ENCODE results near the gene EP300.

The EP300 gene

GRCh38 chr22:41191467-41191866, 99.1 kb downstream of the EP300 start:
- H3K36me3 ChIP-seq (ENCODE audit: control insufficient read depth, insufficient read depth, low read length, severe bottlenecking) = no peaks in the 10 kb centered on the region
- no peaks in the 10 kb centered on the region for H3K4me1 ChIP-seq (ENCODE audit: control insufficient read depth, insufficient read depth, low read length)
- H3K27me3 ChIP-seq (replicated peaks; ENCODE audit: control insufficient read depth, insufficient read depth, low read length) = no peaks in the 10 kb centered on the region
- no peak for DNase-seq (ENCODE audit: low read depth)
- H3K9ac ChIP-seq (ENCODE audit: low read length) = no peak overlapping the region
- H3K4me3 ChIP-seq (ENCODE audit: low read length) = no peak overlapping the region
- H3K9me3 ChIP-seq (ENCODE audit: control insufficient read depth, low read length) = no peaks in the 10 kb centered on the region

DNA sequence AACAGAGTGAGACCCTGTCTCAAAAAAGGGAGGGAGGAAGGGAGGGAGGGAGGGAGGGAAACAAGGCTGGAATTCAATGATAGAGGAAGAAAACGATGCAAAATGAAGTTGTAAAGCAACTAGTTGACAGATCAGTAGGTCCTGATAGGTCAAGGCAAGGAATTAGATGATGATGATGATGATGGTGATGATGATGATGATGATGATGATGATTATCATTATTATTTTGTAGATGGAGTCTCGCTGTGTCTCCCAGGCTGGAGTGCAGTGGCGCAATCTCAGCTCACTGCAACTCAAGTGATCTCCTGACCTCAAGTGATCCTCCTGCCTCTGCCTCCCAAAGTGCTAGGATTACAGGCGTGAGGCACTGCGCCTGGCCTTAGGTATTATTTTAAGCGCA, 101.4 kb downstream of the EP300 start:
- DNase-seq (ENCODE audit: low read depth) = no peak
- Histone ChIP-seq H3K4me1 (ENCODE audit: control insufficient read depth, insufficient read depth, low read length) (peaks cover 7% of the 10 kb centered on the region), H3K9ac (ENCODE audit: low read length) (no peak overlapping the region), H3K9me3 (ENCODE audit: control insufficient read depth, low read length) (no peaks in the 10 kb centered on the region), H3K4me3 (ENCODE audit: low read length) (no peak overlapping the region), H3K27me3 (replicated peaks; ENCODE audit: control insufficient read depth, insufficient read depth, low read length) (peaks cover 2% of the 10 kb centered on the region), H3K36me3 (ENCODE audit: control insufficient read depth, insufficient read depth, low read length, severe bottlenecking) (no peaks in the 10 kb centered on the region)

GRCh38 chr22:41197038-41197972, 104.9 kb downstream of the EP300 start:
- peaks cover 7% of the 10 kb centered on the region for H3K4me1 ChIP-seq (ENCODE audit: control insufficient read depth, insufficient read depth, low read length)
- peak overlapping the region; percentile 54 for H3K9ac ChIP-seq (ENCODE audit: low read length)
- H3K27me3 ChIP-seq (replicated peaks; ENCODE audit: control insufficient read depth, insufficient read depth, low read length) = peaks cover 9% of the 10 kb centered on the region
- DNase-seq (ENCODE audit: low read depth) = peak; percentile 91
- no peaks in the 10 kb centered on the region for H3K9me3 ChIP-seq (ENCODE audit: control insufficient read depth, low read length)
- H3K36me3 ChIP-seq (ENCODE audit: control insufficient read depth, insufficient read depth, low read length, severe bottlenecking) = no peaks in the 10 kb centered on the region
- peak overlapping the region; percentile 89 for H3K4me3 ChIP-seq (ENCODE audit: low read length)

- Histone ChIP-seq H3K4me3 (ENCODE audit: low read length) (peak overlapping the region; percentile 89), H3K4me1 (ENCODE audit: control insufficient read depth, insufficient read depth, low read length) (peaks cover 7% of the 10 kb centered on the region), H3K36me3 (ENCODE audit: control insufficient read depth, insufficient read depth, low read length, severe bottlenecking) (no peaks in the 10 kb centered on the region), H3K9ac (ENCODE audit: low read length) (peak overlapping the region; percentile 54), H3K27me3 (replicated peaks; ENCODE audit: control insufficient read depth, insufficient read depth, low read length) (peaks cover 9% of the 10 kb centered on the region), H3K9me3 (ENCODE audit: control insufficient read depth, low read length) (no peaks in the 10 kb centered on the region)
- peak; percentile 49 for DNase-seq (ENCODE audit: low read depth)
Observed at GRCh38 chr22:41198027-41198580, 105.7 kb downstream of the EP300 start.

DNA sequence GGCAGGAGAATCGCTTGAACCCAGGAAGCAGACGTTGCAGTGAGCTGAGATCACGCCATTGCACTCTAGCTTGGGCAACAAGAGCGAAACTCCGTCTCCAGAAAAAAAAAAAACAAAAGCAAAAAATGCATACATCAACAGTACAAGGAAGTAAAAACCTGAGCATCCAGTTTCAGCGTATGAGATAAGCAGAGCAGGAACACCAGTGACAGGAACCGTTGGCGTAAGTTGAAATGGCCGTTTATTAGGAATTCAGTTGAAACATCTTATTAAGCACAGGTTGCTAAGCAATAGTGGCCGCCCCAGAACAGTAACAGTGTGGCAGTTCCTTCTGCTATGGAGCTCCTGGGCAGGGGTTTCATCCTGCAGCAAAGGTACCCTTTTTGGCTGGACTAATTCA, 108.7 kb downstream of the EP300 start:
- Histone ChIP-seq H3K4me3 (ENCODE audit: low read length) (no peak overlapping the region), H3K27me3 (replicated peaks; ENCODE audit: control insufficient read depth, insufficient read depth, low read length) (peaks cover 16% of the 10 kb centered on the region), H3K36me3 (ENCODE audit: control insufficient read depth, insufficient read depth, low read length, severe bottlenecking) (no peaks in the 10 kb centered on the region), H3K9me3 (ENCODE audit: control insufficient read depth, low read length) (no peaks in the 10 kb centered on the region), H3K4me1 (ENCODE audit: control insufficient read depth, insufficient read depth, low read length) (peaks cover 13% of the 10 kb centered on the region), H3K9ac (ENCODE audit: low read length) (no peak overlapping the region)
- DNase-seq (ENCODE audit: low read depth) = no peak

- DNase-seq (ENCODE audit: low read depth) = no peak
- Histone ChIP-seq H3K9me3 (ENCODE audit: control insufficient read depth, low read length) (no peaks in the 10 kb centered on the region), H3K4me1 (ENCODE audit: control insufficient read depth, insufficient read depth, low read length) (peaks cover 9% of the 10 kb centered on the region), H3K9ac (ENCODE audit: low read length) (no peak overlapping the region), H3K27me3 (replicated peaks; ENCODE audit: control insufficient read depth, insufficient read depth, low read length) (peaks cover 14% of the 10 kb centered on the region), H3K36me3 (ENCODE audit: control insufficient read depth, insufficient read depth, low read length, severe bottlenecking) (peaks cover 2% of the 10 kb centered on the region), H3K4me3 (ENCODE audit: low read length) (no peak overlapping the region)
Observed at GRCh38 chr22:41203118-41203517, 110.7 kb downstream of the EP300 start.

DNA sequence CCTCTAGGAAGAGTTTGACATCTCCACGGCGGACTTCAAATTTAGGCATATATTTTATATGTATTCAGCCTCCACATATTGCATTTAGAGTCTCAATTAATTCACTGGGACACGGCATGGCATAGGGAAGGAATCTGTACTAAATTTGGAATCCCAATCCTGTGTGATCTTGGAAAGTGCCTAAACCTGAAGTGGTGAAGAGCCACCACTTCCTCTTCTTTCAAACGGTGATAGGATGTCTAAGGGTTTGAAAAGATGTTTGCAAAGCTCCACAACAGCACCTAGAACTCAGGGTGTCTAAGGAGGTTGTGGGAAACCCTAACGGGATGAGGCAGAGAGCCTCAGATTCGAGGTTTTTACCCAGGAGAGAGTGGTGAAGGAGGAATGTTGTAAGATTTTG, 111.7 kb downstream of the EP300 start:
- Histone ChIP-seq H3K9ac (ENCODE audit: low read length) (no peak overlapping the region), H3K4me1 (ENCODE audit: control insufficient read depth, insufficient read depth, low read length) (peaks cover 7% of the 10 kb centered on the region), H3K9me3 (ENCODE audit: control insufficient read depth, low read length) (no peaks in the 10 kb centered on the region)

DNA sequence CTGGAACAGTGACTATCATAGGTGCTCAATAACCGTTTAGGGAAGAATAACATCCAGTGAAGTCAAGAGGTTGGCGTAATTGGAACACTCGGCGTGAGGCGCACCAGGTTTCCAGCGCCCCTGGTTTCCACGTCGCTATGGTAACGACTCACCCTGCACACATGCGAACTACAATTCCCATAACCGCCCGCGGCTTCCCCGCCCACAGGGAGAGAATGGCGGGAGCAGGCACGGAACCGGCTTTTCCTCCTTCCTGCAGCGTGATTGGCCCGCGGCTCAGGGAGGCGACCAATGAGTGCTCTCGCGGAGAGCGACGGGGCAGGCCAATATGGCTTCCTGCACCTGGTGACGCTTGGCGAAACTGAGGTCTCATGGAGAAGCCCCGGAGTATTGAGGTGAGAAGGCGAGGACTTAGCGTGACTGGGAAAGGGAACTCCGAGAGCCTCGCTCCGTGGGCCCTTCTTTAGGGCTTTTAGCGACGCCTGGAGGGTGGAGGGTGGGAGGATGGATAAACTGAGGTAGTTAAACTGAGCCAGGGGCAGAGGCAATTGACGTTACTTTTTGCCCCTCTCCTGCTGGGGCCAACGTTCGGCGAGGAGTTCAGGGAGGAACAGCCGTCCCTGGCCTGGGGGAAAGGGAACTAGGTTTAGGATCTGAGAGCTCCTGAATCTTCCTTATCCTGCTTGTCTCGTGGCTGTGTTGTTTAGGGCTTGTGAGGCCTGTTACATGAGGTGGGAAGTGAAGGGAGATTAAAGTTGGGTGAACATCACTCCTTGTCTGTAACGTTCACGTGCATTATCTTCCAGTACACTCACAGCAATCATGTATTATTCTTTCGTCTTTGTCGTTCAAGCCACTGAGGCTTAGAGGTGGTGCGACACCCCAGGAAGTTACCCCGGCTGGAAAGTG, 112.9 kb downstream of the EP300 start, which contains the start of gene L3MBTL2:
TSS of gene L3MBTL2 (plus strand) at position 321 of the 909 bp plus-strand sequence. CDS start at position 372, 51 bp downstream.
- H3K9ac ChIP-seq (ENCODE audit: low read length) = peak within 1 kb of the TSS; percentile 97
- peaks cover 21% of the 10 kb centered on the region for H3K36me3 ChIP-seq (ENCODE audit: control insufficient read depth, insufficient read depth, low read length, severe bottlenecking)
- H3K9me3 ChIP-seq (ENCODE audit: control insufficient read depth, low read length) = no peaks in the 10 kb centered on the region
- peaks cover 14% of the 10 kb centered on the region for H3K27me3 ChIP-seq (replicated peaks; ENCODE audit: control insufficient read depth, insufficient read depth, low read length)
- peak within 1 kb of the TSS; percentile 99 for H3K4me3 ChIP-seq (ENCODE audit: low read length)
- DNase-seq (ENCODE audit: low read depth) = peak; percentile 99
- peaks cover 7% of the 10 kb centered on the region for H3K4me1 ChIP-seq (ENCODE audit: control insufficient read depth, insufficient read depth, low read length)

More for the DNA sequence above, 111.7 kb downstream of the EP300 start:
- peaks cover 11% of the 10 kb centered on the region for H3K36me3 ChIP-seq (ENCODE audit: control insufficient read depth, insufficient read depth, low read length, severe bottlenecking)
- peaks cover 14% of the 10 kb centered on the region for H3K27me3 ChIP-seq (replicated peaks; ENCODE audit: control insufficient read depth, insufficient read depth, low read length)
- H3K4me3 ChIP-seq (ENCODE audit: low read length) = no peak overlapping the region
- DNase-seq (ENCODE audit: low read depth) = no peak

DNA sequence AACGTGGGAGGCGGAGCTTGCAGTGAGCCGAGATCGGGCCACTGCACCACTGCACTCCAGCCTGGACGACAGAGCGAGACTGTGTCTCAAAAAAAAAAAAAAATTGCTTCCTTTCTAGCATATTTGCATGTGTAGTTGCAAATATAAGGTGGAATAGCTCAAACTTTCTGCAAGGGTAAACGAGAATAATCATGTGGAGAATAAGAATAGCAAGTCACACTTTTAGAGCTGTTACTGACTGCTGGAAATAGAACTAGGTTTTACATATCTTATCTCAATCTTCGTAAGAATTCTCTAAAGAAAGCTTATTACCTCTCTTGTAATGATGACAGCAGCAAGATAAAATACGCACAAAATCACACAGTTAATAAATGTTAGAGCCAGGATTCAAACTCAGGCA, 114.3 kb downstream of the EP300 start:
- H3K9ac ChIP-seq (ENCODE audit: low read length) = no peak overlapping the region
- no peak overlapping the region for H3K4me3 ChIP-seq (ENCODE audit: low read length)
- H3K27me3 ChIP-seq (replicated peaks; ENCODE audit: control insufficient read depth, insufficient read depth, low read length) = peaks cover 8% of the 10 kb centered on the region
- H3K4me1 ChIP-seq (ENCODE audit: control insufficient read depth, insufficient read depth, low read length) = peaks cover 7% of the 10 kb centered on the region
- no peak for DNase-seq (ENCODE audit: low read depth)
- H3K36me3 ChIP-seq (ENCODE audit: control insufficient read depth, insufficient read depth, low read length, severe bottlenecking) = peaks cover 29% of the 10 kb centered on the region
- H3K9me3 ChIP-seq (ENCODE audit: control insufficient read depth, low read length) = no peaks in the 10 kb centered on the region

DNA sequence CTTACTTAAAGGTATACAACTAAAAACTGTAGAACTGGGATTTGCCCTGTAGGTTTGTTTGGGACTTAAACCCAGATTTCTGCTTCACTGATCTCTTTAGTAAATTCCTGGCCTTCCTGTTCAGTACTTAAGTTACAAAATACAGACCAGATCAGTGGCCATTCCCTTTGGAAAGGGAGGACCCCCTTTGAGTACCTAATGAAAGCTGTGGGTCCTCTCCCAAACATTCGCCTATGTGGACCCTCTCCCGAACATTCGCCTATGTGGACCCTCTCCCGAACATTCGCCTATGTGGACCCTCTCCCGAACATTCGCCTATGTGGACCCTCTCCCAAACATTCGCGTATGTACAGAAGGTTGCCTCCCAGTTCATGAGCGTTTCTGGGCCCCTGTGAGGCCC, 123.0 kb downstream of the EP300 start:
- H3K9ac ChIP-seq (ENCODE audit: low read length) = no peak overlapping the region
- peaks cover 22% of the 10 kb centered on the region for H3K4me1 ChIP-seq (ENCODE audit: control insufficient read depth, insufficient read depth, low read length)
- DNase-seq (ENCODE audit: low read depth) = no peak
- peaks cover 34% of the 10 kb centered on the region for H3K36me3 ChIP-seq (ENCODE audit: control insufficient read depth, insufficient read depth, low read length, severe bottlenecking)
- no peaks in the 10 kb centered on the region for H3K27me3 ChIP-seq (replicated peaks; ENCODE audit: control insufficient read depth, insufficient read depth, low read length)
- no peaks in the 10 kb centered on the region for H3K9me3 ChIP-seq (ENCODE audit: control insufficient read depth, low read length)
- peak overlapping the region; percentile 68 for H3K4me3 ChIP-seq (ENCODE audit: low read length)

DNA sequence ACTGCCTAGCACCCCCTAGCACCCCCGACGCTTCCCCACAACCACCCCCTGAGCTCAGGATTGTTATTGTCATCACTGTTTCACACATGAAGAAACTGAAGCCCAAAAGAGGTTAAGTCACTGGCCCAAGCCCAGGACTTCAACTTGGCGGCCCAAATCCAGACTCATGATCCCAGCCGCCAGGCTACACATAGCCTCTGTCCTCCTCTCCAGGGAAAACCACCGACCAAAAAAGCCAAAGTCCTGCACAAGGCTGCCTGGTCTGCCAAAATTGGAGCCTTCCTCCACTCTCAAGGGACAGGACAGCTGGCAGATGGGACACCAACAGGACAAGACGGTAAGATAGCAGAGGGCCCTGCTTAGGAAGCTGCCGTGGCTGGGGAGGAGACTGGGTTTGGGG, 123.5 kb downstream of the EP300 start:
- Histone ChIP-seq H3K36me3 (ENCODE audit: control insufficient read depth, insufficient read depth, low read length, severe bottlenecking) (peaks cover 32% of the 10 kb centered on the region), H3K27me3 (replicated peaks; ENCODE audit: control insufficient read depth, insufficient read depth, low read length) (no peaks in the 10 kb centered on the region), H3K9me3 (ENCODE audit: control insufficient read depth, low read length) (no peaks in the 10 kb centered on the region), H3K4me1 (ENCODE audit: control insufficient read depth, insufficient read depth, low read length) (peaks cover 22% of the 10 kb centered on the region), H3K9ac (ENCODE audit: low read length) (peak overlapping the region; percentile 2), H3K4me3 (ENCODE audit: low read length) (peak overlapping the region; percentile 68)
- no peak for DNase-seq (ENCODE audit: low read depth)
